ENCODE measurements around the gene POU6F2.
"Not testable (repeated sequence)": the region's sequence is repeated elsewhere in the genome, so short reads cannot be mapped to it uniquely, and the experiment has no call there.

Gene POU6F2

GRCh38 chr7:39132306-39132705 is 154.6 kb downstream of the POU6F2 start:
- no peak for DNase-seq

- DNase-seq, result no peak
Measured at GRCh38 chr7:39133088-39133487, 155.4 kb downstream of the POU6F2 start.

- DNase-seq, result no peak
Measured at GRCh38 chr7:39137480-39137879, 159.8 kb downstream of the POU6F2 start.

- DNase-seq, result no peak
Measured at GRCh38 chr7:39142750-39143149, 165.0 kb downstream of the POU6F2 start.

- no peak for DNase-seq
Measured at GRCh38 chr7:39144420-39144819, 166.7 kb downstream of the POU6F2 start.

- no peak for DNase-seq
Measured at GRCh38 chr7:39145283-39145682, 167.6 kb downstream of the POU6F2 start.

GRCh38 chr7:39145935-39146334 is 168.2 kb downstream of the POU6F2 start:
- no peak for DNase-seq

- DNase-seq, result no peak
Measured at GRCh38 chr7:39152701-39153100, 175.0 kb downstream of the POU6F2 start.

GRCh38 chr7:39153113-39153512 is 175.4 kb downstream of the POU6F2 start:
- DNase-seq, result no peak

GRCh38 chr7:39153647-39154046 is 175.9 kb downstream of the POU6F2 start:
- DNase-seq, result no peak

GRCh38 chr7:39154815-39155214 is 177.1 kb downstream of the POU6F2 start:
- DNase-seq, result no peak

GRCh38 chr7:39158367-39158766 is 180.7 kb downstream of the POU6F2 start:
- DNase-seq, result no peak

- no peak for DNase-seq
Measured at GRCh38 chr7:39161903-39162302, 184.2 kb downstream of the POU6F2 start.

GRCh38 chr7:39164887-39165286 is 187.2 kb downstream of the POU6F2 start:
- DNase-seq, result no peak

- no peak for DNase-seq
Measured at GRCh38 chr7:39168403-39169098, 190.8 kb downstream of the POU6F2 start.

GRCh38 chr7:39172137-39172536 is 194.4 kb downstream of the POU6F2 start:
- no peak for DNase-seq

GRCh38 chr7:39181398-39181797 is 203.7 kb downstream of the POU6F2 start:
- no peak for DNase-seq

GRCh38 chr7:39183796-39184195 is 206.1 kb downstream of the POU6F2 start:
- no peak for DNase-seq

GRCh38 chr7:39184391-39184790 is 206.7 kb downstream of the POU6F2 start:
- no peak for DNase-seq

GRCh38 chr7:39186131-39186530 is 208.4 kb downstream of the POU6F2 start:
- no peak for DNase-seq

GRCh38 chr7:39186671-39187070 is 209.0 kb downstream of the POU6F2 start:
- no peak for DNase-seq

GRCh38 chr7:39187130-39187529 is 209.4 kb downstream of the POU6F2 start:
- DNase-seq, result no peak

- no peak for DNase-seq
Measured at GRCh38 chr7:39192476-39192875, 214.8 kb downstream of the POU6F2 start.

GRCh38 chr7:39194388-39194787 is 216.7 kb downstream of the POU6F2 start:
- DNase-seq, result not testable (repeated sequence)

GRCh38 chr7:39195967-39196366 is 218.3 kb downstream of the POU6F2 start:
- DNase-seq, result no peak
